Measurements from ENCODE around the gene SPTBN1.

SPTBN1 gene

GRCh38 chr2:54455563-54456361 is at the start of gene SPTBN1:
Gene SPTBN1 (plus strand): TSS chr2:54456327. CDS start chr2:54526419, 70,092 bp downstream.
- DNase-seq (ENCODE audit: low read depth): peak; percentile 84

DNA sequence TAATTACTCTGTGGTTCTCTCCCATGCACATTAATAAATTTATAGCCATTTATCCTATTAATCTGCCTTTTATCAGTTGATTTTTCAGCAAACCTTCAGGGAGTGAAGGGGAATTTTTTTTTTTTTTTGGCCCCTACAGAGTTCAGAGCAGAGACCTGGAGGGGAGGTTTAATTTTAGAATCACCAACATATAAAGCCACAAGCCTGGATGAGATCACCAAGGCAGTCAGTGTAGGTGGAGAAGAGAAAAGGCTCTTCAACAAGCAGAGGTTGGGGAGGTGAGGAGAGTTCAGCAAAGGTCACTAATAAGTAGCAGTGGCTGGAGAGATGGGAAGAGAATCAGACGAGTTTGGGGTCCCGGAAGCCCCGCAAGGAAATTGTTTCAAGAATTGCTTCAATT is 48.4 kb upstream of the SPTBN1 start:
- no peak for DNase-seq (ENCODE audit: low read depth)

GRCh38 chr2:54408288-54408687 is 47.8 kb upstream of the SPTBN1 start:
- no peak for DNase-seq (ENCODE audit: low read depth)

DNA sequence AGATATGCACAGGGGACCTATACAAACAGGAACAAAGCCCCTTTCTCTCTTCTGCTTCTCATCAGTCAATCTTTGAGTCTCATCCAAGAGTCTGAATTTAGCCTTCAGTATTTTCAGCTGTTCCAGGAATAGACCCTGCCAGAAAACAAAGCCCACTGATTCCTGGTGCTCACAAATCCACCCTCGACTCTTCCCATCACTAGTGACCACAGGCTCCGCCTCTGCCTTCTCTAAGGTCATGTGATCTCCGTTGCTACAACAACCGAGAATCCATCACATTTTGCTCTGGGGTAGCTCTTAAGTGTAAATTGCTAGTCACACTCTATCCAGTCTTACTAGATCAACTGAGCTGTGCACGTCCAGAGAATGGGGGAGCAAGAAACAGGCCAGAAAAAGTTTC is 46.4 kb upstream of the SPTBN1 start:
- no peak for DNase-seq (ENCODE audit: low read depth)

DNA sequence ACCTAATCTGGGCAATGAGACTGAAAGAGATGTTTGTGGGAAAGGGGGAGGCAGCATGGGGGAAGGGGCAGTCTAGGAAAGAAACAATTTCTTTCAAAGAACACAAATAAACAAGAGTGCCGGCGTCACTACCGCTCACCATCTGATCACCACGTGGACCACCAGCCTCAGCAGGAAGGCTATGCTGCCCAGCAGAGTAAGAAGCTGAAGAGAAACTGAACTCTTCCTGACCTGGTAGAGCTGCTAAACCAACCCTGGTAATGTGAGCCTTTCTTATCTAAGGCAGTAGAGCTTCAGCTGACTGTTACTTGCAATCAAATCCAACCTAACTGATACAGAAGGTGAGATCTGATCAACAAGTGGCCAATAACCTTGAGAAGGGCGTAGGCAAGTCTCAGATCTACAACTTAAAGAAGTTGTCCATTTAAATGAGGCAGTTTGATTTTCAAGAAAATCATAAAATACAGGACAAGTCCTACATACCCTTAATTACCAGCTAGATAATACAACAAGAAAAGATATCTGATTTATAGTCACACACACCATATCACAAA is 44.2 kb upstream of the SPTBN1 start:
- DNase-seq (ENCODE audit: low read depth): no peak

DNA sequence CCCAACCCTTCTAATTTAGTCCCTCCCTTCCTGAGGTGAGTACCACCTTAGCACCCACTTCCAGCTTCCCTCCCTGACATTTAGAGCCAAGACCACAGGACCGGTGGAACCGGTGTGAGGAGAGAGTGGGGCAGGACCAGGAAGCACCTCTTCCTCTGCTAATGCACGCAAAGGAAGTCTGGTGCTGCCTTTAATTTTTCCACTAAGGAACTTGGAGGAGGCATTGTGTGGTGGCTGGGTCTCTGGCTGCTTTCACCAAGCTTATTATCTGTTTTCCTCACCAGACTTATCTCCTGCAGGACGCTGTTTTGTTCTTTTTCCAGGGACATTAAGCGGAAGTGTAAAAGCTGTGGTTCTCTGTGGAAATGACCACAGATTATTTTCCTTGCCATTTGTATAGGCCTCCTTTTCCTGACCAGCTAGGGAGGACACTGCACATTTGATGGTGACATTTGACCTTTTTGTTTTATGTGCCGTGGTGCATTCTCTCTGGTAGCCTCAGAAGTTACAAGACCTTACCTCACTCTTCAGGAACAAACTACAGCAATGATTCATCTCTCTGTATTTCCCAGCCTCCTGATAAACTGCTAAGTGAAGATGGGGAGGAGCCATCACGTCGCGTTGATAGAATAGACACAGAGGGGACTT is 39.8 kb upstream of the SPTBN1 start:
- DNase-seq (ENCODE audit: low read depth): no peak

GRCh38 chr2:54416938-54417337 is 39.2 kb upstream of the SPTBN1 start:
- DNase-seq (ENCODE audit: low read depth): no peak

DNA sequence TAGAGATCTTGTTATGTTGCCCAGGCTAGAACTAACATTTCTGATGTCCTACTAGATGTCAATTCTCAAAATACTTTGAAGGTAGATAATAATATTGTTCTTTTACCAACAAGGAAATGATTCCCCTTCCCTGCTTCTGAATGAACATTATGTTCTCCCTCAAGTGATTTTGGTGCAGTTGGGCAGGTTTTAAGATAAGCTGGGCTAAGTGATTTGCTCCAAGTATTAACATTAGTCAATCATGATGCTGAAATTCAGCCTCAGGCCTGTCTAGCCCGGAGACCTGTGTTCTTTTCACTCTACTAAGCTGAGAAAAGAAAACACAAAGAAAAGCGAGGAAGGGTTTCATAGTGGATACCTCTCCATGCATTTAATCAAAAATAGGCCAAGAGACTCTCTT is 38.5 kb upstream of the SPTBN1 start:
- no peak for DNase-seq (ENCODE audit: low read depth)

DNA sequence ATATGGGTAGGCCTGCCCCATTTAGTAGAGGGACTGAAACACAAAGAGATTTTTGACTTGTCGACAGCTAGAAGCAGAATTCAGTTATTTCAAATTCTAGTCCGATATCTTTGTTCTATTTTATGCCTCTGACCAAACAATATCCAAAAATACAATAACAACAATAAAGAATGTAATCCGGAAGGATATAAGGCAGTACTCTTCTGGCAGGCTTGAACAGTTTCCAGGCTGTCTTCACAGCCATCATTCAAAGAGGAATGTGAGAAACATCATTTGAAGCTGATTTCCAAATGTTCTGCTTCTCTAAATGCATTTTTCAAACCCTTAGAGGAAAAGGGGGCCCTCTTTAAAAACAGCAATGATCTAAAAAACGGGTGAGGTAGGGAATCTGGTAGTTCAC is 36.7 kb upstream of the SPTBN1 start:
- no peak for DNase-seq (ENCODE audit: low read depth)

DNA sequence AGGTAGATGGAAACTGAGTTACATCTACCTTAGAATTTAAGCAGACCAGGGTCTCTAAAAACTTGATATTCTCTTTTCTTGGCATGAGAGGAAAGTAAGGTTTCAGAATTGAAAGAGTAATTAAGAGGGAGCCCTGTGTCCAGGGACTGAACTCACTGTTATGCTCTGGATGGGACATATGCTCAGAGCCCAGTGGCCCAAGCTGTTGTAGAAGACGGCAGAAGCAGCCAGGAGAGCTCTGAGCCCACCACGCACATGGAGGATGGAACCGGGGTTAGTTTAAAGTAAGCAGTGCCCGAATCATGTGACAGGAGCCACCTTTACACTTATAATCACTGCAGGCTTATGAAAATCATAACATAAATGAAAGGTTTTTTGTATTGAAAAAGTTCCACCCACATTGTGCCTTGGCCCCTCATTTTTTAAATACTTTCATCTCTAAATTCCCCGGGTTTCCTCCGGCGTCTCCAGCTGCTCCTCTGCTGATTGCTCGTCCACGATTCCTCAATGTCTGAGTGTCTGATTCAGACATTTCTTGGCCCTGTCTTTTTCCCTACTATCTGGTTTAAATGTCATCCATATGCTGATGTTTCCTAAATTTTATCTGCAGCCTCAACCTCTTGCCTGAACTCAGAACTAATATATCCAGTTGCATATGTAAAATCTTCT is 36.1 kb upstream of the SPTBN1 start:
- no peak for DNase-seq (ENCODE audit: low read depth)

DNA sequence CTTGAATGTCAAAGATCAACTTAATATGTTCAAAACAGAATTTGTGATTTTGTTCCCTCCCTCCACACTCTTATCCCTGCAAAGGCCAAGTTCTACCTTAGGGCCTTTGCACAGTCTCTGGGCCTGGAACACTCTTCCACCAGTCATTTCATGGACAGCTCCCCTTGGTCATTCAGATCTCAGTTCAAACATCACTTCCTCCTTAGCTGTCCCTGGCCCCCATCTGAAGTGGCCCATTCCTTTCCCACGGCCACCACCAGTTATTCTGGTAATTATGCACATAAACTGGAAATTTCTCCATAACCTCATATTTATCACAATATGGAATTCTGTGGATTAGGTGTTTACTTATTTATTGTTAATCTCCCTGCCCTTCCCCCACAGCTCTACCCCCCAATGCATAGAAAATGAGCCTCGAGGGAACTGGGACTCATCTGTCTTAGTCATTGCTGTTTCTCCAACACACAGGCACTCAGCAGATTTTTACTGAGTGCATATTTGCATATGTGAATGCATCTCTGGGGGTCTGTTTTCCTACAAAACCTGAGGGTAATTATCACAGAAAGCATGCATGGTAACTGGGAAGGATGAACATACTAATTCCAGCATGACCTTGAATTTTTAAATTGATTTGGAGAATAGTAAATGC is 35.5 kb upstream of the SPTBN1 start:
- DNase-seq (ENCODE audit: low read depth): no peak

GRCh38 chr2:54422072-54422581 is 34.0 kb upstream of the SPTBN1 start:
- DNase-seq (ENCODE audit: low read depth): no peak

- DNase-seq (ENCODE audit: low read depth): no peak
Measured at GRCh38 chr2:54423213-54423612, 32.9 kb upstream of the SPTBN1 start.

DNA sequence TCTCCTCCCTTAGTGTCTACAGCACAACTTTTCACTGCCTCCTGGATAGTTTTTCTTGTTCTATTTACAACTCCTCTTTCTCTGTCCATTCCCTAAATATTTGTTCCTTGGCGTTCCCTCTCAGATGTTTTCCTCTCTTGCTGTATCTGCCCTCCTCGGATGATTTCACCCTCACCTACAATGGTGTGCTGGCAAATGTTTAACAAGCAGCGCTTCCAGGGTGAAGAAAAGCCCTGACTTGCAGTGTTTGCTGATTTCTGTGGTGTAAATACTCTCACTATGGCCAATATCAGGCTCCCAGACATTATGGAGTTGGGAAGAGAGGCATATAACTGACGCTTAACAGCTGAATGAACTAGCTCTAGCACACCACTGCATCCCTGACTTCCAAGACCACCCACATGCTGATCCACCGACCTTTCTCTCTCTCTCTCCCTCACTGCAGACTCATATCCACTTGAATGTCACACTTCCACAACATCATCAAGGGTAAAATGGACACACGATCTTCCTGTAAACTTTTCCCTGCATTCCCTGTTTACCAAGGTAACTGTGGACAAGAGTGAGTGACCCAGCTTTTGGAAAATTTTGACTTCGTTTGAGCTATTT is 31.5 kb upstream of the SPTBN1 start:
- no peak for DNase-seq (ENCODE audit: low read depth)

DNA sequence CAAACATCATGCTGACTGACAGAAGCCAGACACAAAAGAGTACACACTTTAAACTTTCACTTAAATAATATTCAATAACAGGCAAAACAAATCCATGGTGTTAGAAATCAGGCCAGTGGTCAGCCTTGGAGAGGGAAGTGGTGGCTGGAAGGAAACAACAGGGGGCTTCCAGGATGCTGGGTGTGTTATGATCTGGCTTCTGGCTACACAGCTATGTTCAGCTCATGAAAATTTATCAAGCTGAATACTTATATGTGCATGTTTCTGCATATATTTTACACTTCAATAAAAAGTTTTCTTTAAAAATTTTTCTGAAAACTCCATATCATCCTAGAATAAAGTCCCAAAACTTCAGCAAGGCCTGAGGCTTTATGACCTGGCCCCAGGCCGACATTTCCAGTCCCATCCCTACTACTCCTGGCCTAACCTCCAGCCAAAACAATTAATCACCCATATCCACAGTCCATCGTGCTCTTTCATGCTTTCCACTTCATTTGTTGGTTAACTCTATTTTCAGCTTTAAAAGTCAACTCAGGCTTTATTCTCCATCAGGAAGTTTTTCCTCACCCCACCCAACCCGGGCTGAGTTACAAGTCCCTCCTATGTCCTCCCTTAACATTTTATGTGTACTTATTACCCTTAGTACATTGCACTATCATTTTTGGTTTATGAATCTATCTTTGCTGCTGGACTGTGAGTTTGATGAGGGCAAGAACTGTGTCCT is 27.9 kb upstream of the SPTBN1 start:
- DNase-seq (ENCODE audit: low read depth): no peak

GRCh38 chr2:54429054-54429453 is 27.1 kb upstream of the SPTBN1 start:
- DNase-seq (ENCODE audit: low read depth): no peak

DNA sequence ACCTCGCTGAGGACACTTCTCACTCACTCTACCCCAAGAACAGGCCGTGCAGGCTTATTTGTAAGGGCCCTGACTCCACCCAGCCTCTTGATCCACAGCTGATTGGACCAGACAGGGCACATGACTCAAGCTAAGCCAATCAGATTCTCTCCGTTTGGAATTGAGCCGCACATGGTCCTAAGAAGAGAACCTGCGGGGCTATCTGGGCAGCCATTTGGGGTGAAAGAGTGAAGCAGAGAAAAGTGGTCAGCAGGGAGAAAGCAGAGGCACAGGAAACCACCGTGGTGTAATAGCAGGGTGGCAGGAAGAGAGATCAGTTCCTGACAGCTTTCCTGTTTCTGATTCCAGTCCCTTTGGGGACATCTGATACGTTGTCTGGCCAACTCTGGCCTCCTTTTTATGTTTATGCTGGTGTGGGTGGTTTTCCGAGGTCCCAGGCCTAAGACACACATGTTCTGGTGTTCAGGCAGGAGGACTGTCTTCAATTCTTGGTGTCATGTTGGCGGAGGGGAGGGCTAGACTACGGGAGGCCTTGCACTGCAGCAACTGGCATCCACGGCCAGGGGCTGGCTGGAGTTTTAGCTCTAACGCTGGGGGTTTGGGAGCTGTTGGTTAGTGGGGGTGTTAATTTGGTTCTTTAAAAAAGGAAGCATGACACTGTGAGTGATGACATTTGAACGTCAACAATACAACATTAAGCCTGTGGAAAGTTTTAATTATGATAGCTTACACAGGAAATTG is 26.1 kb upstream of the SPTBN1 start:
- no peak for DNase-seq (ENCODE audit: low read depth)

- no peak for DNase-seq (ENCODE audit: low read depth)
Measured at GRCh38 chr2:54430649-54431048, 25.5 kb upstream of the SPTBN1 start.

- DNase-seq (ENCODE audit: low read depth): no peak
Measured at GRCh38 chr2:54432251-54433015, 23.7 kb upstream of the SPTBN1 start.

GRCh38 chr2:54434229-54434628 is 21.9 kb upstream of the SPTBN1 start:
- DNase-seq (ENCODE audit: low read depth): no peak
